K562 (cell line): ENCODE data around the gene TLX2. TPM values are rescaled to one million over a fixed set of nuclear protein-coding genes. Genes with fewer than 3 reads are reported as not detected.

Experiments
- ATAC-seq: fragments of 200-7000 bp; cut with Tn5 transposase; 3 replicates; pipeline ENCODE4 v1.9.1; 2020; ENCODE audit warnings: moderate library complexity
- BruUV-seq: library from RNA; stranded (reverse); fragments of 400-500 nt; replicated peaks from 2 replicates; lab custom pipeline; 2021; lab: Mats Ljungman, UMichigan
- CTCF ChIA-PET: fragments of 300-600 bp; formaldehyde crosslinking; extraction: SDS; loops from one replicate; lab custom pipeline; 2021; ENCODE audit warnings: low intra/inter-chr PET ratio; lab: Yijun Ruan, JAX
- POLR2A ChIA-PET: fragments of 300-600, 350-650 bp; sonication (Branson Sonifier 250); formaldehyde crosslinking; extraction: SDS; loops from one replicate; lab custom pipeline; 2021; ENCODE audit warnings: antibody characterized with exemption, inconsistent platforms; lab: Yijun Ruan, JAX
- DNase-seq, 4 experiments: peaks; one replicate each; pipeline versions ENCODE4 v3.0.0 to v3.0.0-alpha.2; 2011 to 2018; ENCODE audit warnings: low spot score in 3 of 4, mixed read lengths in 3 of 4; ENCODE audit errors: extremely low read depth in 1 of 4
- FAIRE-seq: peaks from 2 replicates; lab custom pipeline; 2011; peaks lifted over from hg19 to GRCh38; lab: Jason Lieb, UNC
- H2AFZ ChIP-seq: 2 replicates; pipeline ENCODE4 v1.6.0; 2011; ENCODE audit warnings: low read depth, low read length, control low read depth, inconsistent platforms
- H3K27ac ChIP-seq: fragments of 200-600 bp; 3 replicates; pipeline ENCODE4 v1.8.0; 2011; ENCODE audit warnings: low read depth, mild to moderate bottlenecking, control low read depth, inconsistent platforms, low read length, moderate library complexity, mixed read lengths; ENCODE audit errors: extremely low read depth
- H3K27me3 ChIP-seq, 2 experiments: fragments of 300-600 bp in 1 of 2; 2 replicates in 1 of 2; 3 replicates in 1 of 2; pipeline versions ENCODE4 v1.6.0 to v1.8.0; 2011; ENCODE audit warnings: inconsistent platforms in 2 of 2, low read length in 2 of 2, mild to moderate bottlenecking in 1 of 2, mixed read lengths in 1 of 2, moderate library complexity in 1 of 2; ENCODE audit not compliant: control insufficient read depth in 2 of 2, insufficient read depth in 2 of 2
- H3K36me3 ChIP-seq: fragments of 300-600 bp; 3 replicates; pipeline ENCODE4 v1.8.0; 2011; ENCODE audit warnings: mild to moderate bottlenecking, low read length, inconsistent platforms; ENCODE audit not compliant: control insufficient read depth, insufficient read depth
- H3K4me1 ChIP-seq, 2 experiments: fragments of 200-600 bp in 1 of 2; replicated peaks in 1 of 2; 2 replicates in 1 of 2; 3 replicates in 1 of 2; pipeline versions ENCODE4 v1.5.1 to v1.8.0; 2011; ENCODE audit warnings: inconsistent platforms in 2 of 2, low read length in 2 of 2, mild to moderate bottlenecking in 1 of 2, mixed read lengths in 1 of 2, moderate library complexity in 1 of 2; ENCODE audit not compliant: control insufficient read depth in 2 of 2, insufficient read depth in 2 of 2
- H3K4me2 ChIP-seq: 2 replicates; pipeline ENCODE4 v1.6.1; 2011; ENCODE audit warnings: low read length, control low read depth, inconsistent platforms, mixed read lengths; ENCODE audit not compliant: insufficient read depth
- H3K4me3 ChIP-seq: fragments of 200-600 bp; sonication (generic), shearing (Covaris generic); 2 replicates; pipeline ENCODE4 v1.5.1; 2016; ENCODE audit warnings: control low read depth, inconsistent platforms
- H3K79me2 ChIP-seq: fragments of 200-600 bp; 3 replicates; pipeline ENCODE4 v1.8.0; 2011; ENCODE audit warnings: low read length, inconsistent platforms; ENCODE audit not compliant: control insufficient read depth, insufficient read depth
- H3K9ac ChIP-seq, 2 experiments: 2 replicates each; pipeline versions ENCODE4 v1.6.0 to v1.6.1; 2011; ENCODE audit warnings: low read depth in 2 of 2, low read length in 2 of 2, control low read depth in 1 of 2, inconsistent platforms in 1 of 2, mild to moderate bottlenecking in 1 of 2, mixed read lengths in 1 of 2; ENCODE audit not compliant: insufficient read depth in 1 of 2
- H3K9me1 ChIP-seq: one replicate; pipeline ENCODE4 v1.6.0; 2011; ENCODE audit warnings: inconsistent platforms, mild to moderate bottlenecking, low read length, moderate library complexity; ENCODE audit not compliant: control insufficient read depth, insufficient read depth
- H3K9me3 ChIP-seq: replicated peaks from 2 replicates; pipeline ENCODE4 v1.5.1; 2011; ENCODE audit warnings: low read depth, low read length, inconsistent platforms; ENCODE audit not compliant: control insufficient read depth, insufficient read depth
- H4K20me1 ChIP-seq: replicated peaks from 2 replicates; pipeline ENCODE4 v1.6.1; 2011; ENCODE audit warnings: low read length, inconsistent platforms, mixed read lengths; ENCODE audit not compliant: control insufficient read depth, insufficient read depth
- CBX8 ChIP-seq: fragments of 200-600 bp; sonication (generic); IDR thresholded peaks from 2 replicates; pipeline ENCODE4 v1.6.1; 2012; ENCODE audit warnings: borderline replicate concordance, mixed run types, low read depth, mild to moderate bottlenecking, moderate library complexity, mixed read lengths, low read length, control low read depth, inconsistent platforms; ENCODE audit not compliant: poor library complexity, severe bottlenecking; ENCODE audit errors: extremely low read depth
- E2F6 ChIP-seq, 2 experiments: IDR thresholded peaks; 2 replicates each; pipeline ENCODE4 v1.6.1; 2011; ENCODE audit warnings: borderline replicate concordance in 1 of 2, control low read depth in 1 of 2, low read depth in 1 of 2, low read length in 1 of 2, mild to moderate bottlenecking in 1 of 2, mixed read lengths in 1 of 2, moderate library complexity in 1 of 2; ENCODE audit not compliant: insufficient read depth in 1 of 2, insufficient read length in 1 of 2, poor library complexity in 1 of 2, severe bottlenecking in 1 of 2; ENCODE audit errors: extremely low read depth in 1 of 2
- TEAD1 ChIP-seq, 2 experiments: fragments of 450-650 bp in 1 of 2; sonication (generic) in 1 of 2; formaldehyde crosslinking; IDR thresholded peaks; 2 replicates each; pipeline versions ENCODE4 v1.4.0 to v1.8.0; 2020 to 2022; ENCODE audit warnings: mild to moderate bottlenecking in 2 of 2, missing genetic modification reagents in 1 of 2
- WGBS: fragments of 100-300 bp; shearing (Covaris generic); methylation state at CpG from one replicate; pipeline ENCODE4 v1.1.6; 2016; ENCODE audit warnings: low coverage, mixed read lengths; ENCODE audit not compliant: insufficient coverage; ENCODE audit errors: missing lambda C conversion rate; 5-methylcytosine and 5-hydroxymethylcytosine counted together
- in situ Hi-C: fragments of 300-500 bp; cut with MboI; formaldehyde crosslinking; loops from 4 replicates; pipeline ENCODE4 v1.15.0; 2018; ENCODE audit warnings: inconsistent platforms, mixed read lengths
- intact Hi-C: fragments of 100-400 bp; cut with micrococcal nuclease; formaldehyde crosslinking; loops from 2 replicates; pipeline ENCODE4 v1.14.2; 2022
- polyA plus RNA-seq, 8 experiments: library from polyadenylated mRNA; depleted of rRNA in 4 of 8; stranded (reverse) in 5 of 8; unstranded in 3 of 8; fragments of >200 nt; fragmentation: Nextera tagmentation in 2 of 8; fragmentation: Illumina TruSeq in 1 of 8; extraction: Ambion mirVana in 2 of 8; extraction: Trizol in 1 of 8; gene quantifications; 2 replicates each; pipeline versions ENCODE4 v1.2.1 to v1.2.3, GENCODE V29; 2011 to 2014; ENCODE audit warnings: inconsistent platforms in 1 of 8, missing spikeins in 1 of 8
- total RNA-seq, 7 experiments: library from RNA; depleted of rRNA in 6 of 7; stranded (reverse); fragments of >200 nt in 6 of 7; fragmentation: Illumina TruSeq in 2 of 7; extraction: Trizol in 2 of 7; gene quantifications; 2 replicates each; pipeline versions ENCODE4 v1.2.1 to v1.2.3, GENCODE V29; 2011 to 2021; ENCODE audit warnings: low replicate concordance in 1 of 7
- TF ChIP-seq, protein P1 (sequence below): sonication (generic); formaldehyde crosslinking; IDR thresholded peaks from 2 replicates; pipeline ENCODE4 v1.8.1; 2023; ENCODE audit warnings: mild to moderate bottlenecking, missing genetic modification reagents
- TF ChIP-seq, protein P2 (sequence below): fragments of 450-650 bp; IDR thresholded peaks from 2 replicates; pipeline ENCODE4 v1.6.1; 2016; ENCODE audit warnings: missing biosample characterization, missing genetic modification characterization

TLX2 gene
- total and polyA plus RNA-seq, 9 of the 15 experiments (the other 6 are each of a cell fraction or from before 2014, with no cell fraction given) = not detected

DNA sequence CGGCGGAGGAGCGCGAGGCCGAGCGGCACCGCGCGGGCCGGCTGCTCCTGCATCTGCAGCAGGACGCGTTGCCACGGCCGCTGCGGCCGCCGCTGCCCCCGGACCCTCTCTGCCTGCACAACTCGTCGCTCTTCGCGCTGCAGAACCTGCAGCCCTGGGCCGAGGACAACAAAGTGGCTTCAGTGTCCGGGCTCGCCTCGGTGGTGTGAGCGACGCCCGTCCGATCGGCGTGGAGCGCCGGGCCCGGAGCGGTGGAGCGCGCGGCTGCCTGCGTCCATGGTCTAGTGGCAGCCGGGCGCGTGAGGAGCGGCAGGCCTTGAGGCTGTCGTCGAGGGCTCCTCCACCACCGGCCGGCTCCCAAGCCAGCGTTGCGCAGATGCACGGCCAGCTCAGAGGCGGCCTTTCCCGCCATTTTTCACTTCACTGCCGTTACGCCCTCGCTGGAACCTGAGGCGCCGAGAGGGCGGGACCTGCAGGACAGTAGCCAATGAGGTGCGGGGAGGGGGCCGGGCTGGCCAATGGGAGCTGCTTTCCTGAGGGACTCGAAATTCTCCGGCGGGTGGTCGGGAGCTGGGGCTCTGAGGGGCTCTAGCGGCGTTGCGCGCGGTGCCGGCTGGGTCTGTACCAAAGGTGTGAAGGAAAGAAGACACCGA lies 1.9 kb downstream of the TLX2 start:
- Histone ChIP-seq H3K9ac (no peak overlapping the region), H3K4me3 (no peak overlapping the region), H3K27ac (no peak overlapping the region), H3K36me3 (no peaks in the 10 kb centered on the region), H3K4me2 (no peak overlapping the region), H2AFZ (no peak overlapping the region), H3K27me3 (no peaks in the 10 kb centered on the region), H3K9me3 (no peaks in the 10 kb centered on the region), H4K20me1 (no peaks in the 10 kb centered on the region), H3K4me1 (peaks cover 0 to 19% of the 10 kb centered on the region in 2 experiments; a peak in 3 of 5 replicates), H3K9me1 (no peaks in the 10 kb centered on the region), H3K79me2 (no peaks in the 10 kb centered on the region)
- in situ Hi-C loops (no loop called here), intact Hi-C loops (no loop called here)
- ChIA-PET CTCF (no interaction called here), POLR2A (no interaction called here)
- ATAC-seq = no peak
- WGBS = 86% methylated on average over 44 of the region's 72 CpGs
- no TSS peak for BruUV-seq
- DNase-seq = peak in 1 of 4 experiments; percentile 49
- FAIRE-seq = no peak
- TF ChIP-seq, protein P1, sequence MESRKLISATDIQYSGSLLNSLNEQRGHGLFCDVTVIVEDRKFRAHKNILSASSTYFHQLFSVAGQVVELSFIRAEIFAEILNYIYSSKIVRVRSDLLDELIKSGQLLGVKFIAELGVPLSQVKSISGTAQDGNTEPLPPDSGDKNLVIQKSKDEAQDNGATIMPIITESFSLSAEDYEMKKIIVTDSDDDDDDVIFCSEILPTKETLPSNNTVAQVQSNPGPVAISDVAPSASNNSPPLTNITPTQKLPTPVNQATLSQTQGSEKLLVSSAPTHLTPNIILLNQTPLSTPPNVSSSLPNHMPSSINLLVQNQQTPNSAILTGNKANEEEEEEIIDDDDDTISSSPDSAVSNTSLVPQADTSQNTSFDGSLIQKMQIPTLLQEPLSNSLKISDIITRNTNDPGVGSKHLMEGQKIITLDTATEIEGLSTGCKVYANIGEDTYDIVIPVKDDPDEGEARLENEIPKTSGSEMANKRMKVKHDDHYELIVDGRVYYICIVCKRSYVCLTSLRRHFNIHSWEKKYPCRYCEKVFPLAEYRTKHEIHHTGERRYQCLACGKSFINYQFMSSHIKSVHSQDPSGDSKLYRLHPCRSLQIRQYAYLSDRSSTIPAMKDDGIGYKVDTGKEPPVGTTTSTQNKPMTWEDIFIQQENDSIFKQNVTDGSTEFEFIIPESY = peak; percentile 35; the same call in 1 of the 2 replicates
- TF ChIP-seq TEAD1 (CRISPR knock-in tag; IDR thresholded peaks at IDR 0.05) (no peak), E2F6 (IDR thresholded peaks at IDR 0.05; ENCODE audit: borderline replicate concordance in 1 of 2, extremely low read depth in 1 of 2, insufficient read depth in 1 of 2, insufficient read length in 1 of 2, low read depth in 1 of 2, low read length in 1 of 2, poor library complexity in 1 of 2, severe bottlenecking in 1 of 2) (peak in 1 of 2 experiments; percentile 36), CBX8 (no peak)
- TF ChIP-seq, protein P2, sequence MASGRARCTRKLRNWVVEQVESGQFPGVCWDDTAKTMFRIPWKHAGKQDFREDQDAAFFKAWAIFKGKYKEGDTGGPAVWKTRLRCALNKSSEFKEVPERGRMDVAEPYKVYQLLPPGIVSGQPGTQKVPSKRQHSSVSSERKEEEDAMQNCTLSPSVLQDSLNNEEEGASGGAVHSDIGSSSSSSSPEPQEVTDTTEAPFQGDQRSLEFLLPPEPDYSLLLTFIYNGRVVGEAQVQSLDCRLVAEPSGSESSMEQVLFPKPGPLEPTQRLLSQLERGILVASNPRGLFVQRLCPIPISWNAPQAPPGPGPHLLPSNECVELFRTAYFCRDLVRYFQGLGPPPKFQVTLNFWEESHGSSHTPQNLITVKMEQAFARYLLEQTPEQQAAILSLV (tag) = no peak
